ENCODE measurements around the gene NACAD. TPM values are rescaled to one million over a fixed set of nuclear protein-coding genes. Genes with fewer than 3 reads are reported as not detected.
"Not testable (repeated sequence)": the region's sequence is repeated elsewhere in the genome, so short reads cannot be mapped to it uniquely, and the experiment has no call there.

The NACAD gene
- total RNA-seq, 1 donor from 2014 or later, result 0.33 TPM

- no peak for TF ChIP-seq CTCF (IDR thresholded peaks at IDR 0.05)
- Mint-ChIP-seq H3K27me3 (no peaks in the 10 kb centered on the region), H3K9me3 (no peaks in the 10 kb centered on the region), H3K4me3 (peak overlapping the region; percentile 21), H3K36me3 (ENCODE audit: low read depth) (peaks cover 61% of the 10 kb centered on the region), H3K4me1 (peaks cover 58% of the 10 kb centered on the region), H3K27ac (peak overlapping the region; percentile 79)
- POLR2A ChIA-PET, result interaction anchor here (0.8 to 1.7 kb wide), 4 partner anchors 26 to 50 kb away, joined by 4 to 6 read pairs (median 4); no protein-coding TSS in a partner anchor
- intact Hi-C loops (cut with micrococcal nuclease), result loop anchor here (1.0 kb wide), 1 partner anchor 9 kb away; no protein-coding TSS in a partner anchor
- CTCF ChIA-PET, result interaction anchor here (2.5 kb wide), 1 partner anchor 62 kb away, joined by 11 read pairs; no protein-coding TSS in a partner anchor
- ATAC-seq (ENCODE audit: low read depth), result no peak
- DNase-seq, result no peak
These were observed 52.9 kb downstream of the NACAD start for GRCh38 chr7:45035893-45036292.

GRCh38 chr7:45035371-45035770 is 53.4 kb downstream of the NACAD start:
- peaks cover 56% of the 10 kb centered on the region for H3K36me3 Mint-ChIP-seq (ENCODE audit: low read depth)
- ChIA-PET CTCF (interaction anchor here (2.5 kb wide), 1 partner anchor 62 kb away, joined by 11 read pairs; no protein-coding TSS in a partner anchor), POLR2A (interaction anchor here (1.0 to 2.3 kb wide), 3 partner anchors 34 to 49 kb away, joined by 4 to 14 read pairs (median 4); partner anchors contain the start of gene CCM2)
- H3K27ac Mint-ChIP-seq, result peak overlapping the region; percentile 41
- H3K4me1 Mint-ChIP-seq, result peaks cover 58% of the 10 kb centered on the region
- intact Hi-C loops (cut with micrococcal nuclease), result no loop called here
- no peaks in the 10 kb centered on the region for H3K9me3 Mint-ChIP-seq
- no peaks in the 10 kb centered on the region for H3K27me3 Mint-ChIP-seq
- no peak overlapping the region for H3K4me3 Mint-ChIP-seq
- ATAC-seq (ENCODE audit: low read depth) (no peak), DNase-seq (no peak)
- TF ChIP-seq CTCF (IDR thresholded peaks at IDR 0.05), result no peak

GRCh38 chr7:45034710-45035109 is 54.1 kb downstream of the NACAD start:
- DNase-seq; H3K9me3 Mint-ChIP-seq; H3K27me3 Mint-ChIP-seq; ATAC-seq (ENCODE audit: low read depth); H3K27ac Mint-ChIP-seq; H3K4me3 Mint-ChIP-seq; intact Hi-C loops (cut with micrococcal nuclease): not testable (repeated sequence)
- CTCF ChIA-PET, result interaction anchor here (2.5 kb wide), 1 partner anchor 61 kb away, joined by 11 read pairs; no protein-coding TSS in a partner anchor
- Mint-ChIP-seq H3K4me1 (peaks cover 65% of the 10 kb centered on the region), H3K36me3 (ENCODE audit: low read depth) (peaks cover 56% of the 10 kb centered on the region)
- POLR2A ChIA-PET, result interaction anchor here (0.7 to 2.3 kb wide), 2 partner anchors 34 to 59 kb away, joined by 3 to 14 read pairs; partner anchors contain the start of gene CCM2

- H3K4me1 Mint-ChIP-seq, result peaks cover 73% of the 10 kb centered on the region
These were observed 54.9 kb downstream of the NACAD start for GRCh38 chr7:45033931-45034290.

GRCh38 chr7:45033261-45033930 is 55.4 kb downstream of the NACAD start:
- no peak for TF ChIP-seq CTCF (IDR thresholded peaks at IDR 0.05)
- Mint-ChIP-seq H3K27ac (peak overlapping the region; percentile 71), H3K4me3 (no peak overlapping the region), H3K4me1 (peaks cover 78% of the 10 kb centered on the region), H3K27me3 (no peaks in the 10 kb centered on the region), H3K36me3 (ENCODE audit: low read depth) (peaks cover 49% of the 10 kb centered on the region), H3K9me3 (no peaks in the 10 kb centered on the region)
- no peak for DNase-seq
- ATAC-seq (ENCODE audit: low read depth), result no peak
- POLR2A ChIA-PET, result interaction anchor here (1.0 to 2.3 kb wide), 2 partner anchors 32 to 48 kb away, joined by 4 to 14 read pairs; partner anchors contain the start of gene CCM2
- CTCF ChIA-PET, result interaction anchor here (1.2 to 1.3 kb wide), 2 partner anchors 31 to 60 kb away, joined by 3 to 4 read pairs; no protein-coding TSS in a partner anchor
- intact Hi-C loops (cut with micrococcal nuclease), result no loop called here

More at GRCh38 chr7:45033931-45034290, 54.9 kb downstream of the NACAD start:
- POLR2A ChIA-PET, result interaction anchor here (0.7 to 2.3 kb wide), 2 partner anchors 33 to 58 kb away, joined by 3 to 14 read pairs; partner anchors contain the start of gene CCM2
- TF ChIP-seq CTCF (IDR thresholded peaks at IDR 0.05), result no peak
- ATAC-seq (ENCODE audit: low read depth) (no peak), DNase-seq (no peak)
- H3K27ac Mint-ChIP-seq, result peak overlapping the region; percentile 71
- no peaks in the 10 kb centered on the region for H3K27me3 Mint-ChIP-seq
- no peaks in the 10 kb centered on the region for H3K9me3 Mint-ChIP-seq
- H3K36me3 Mint-ChIP-seq (ENCODE audit: low read depth), result peaks cover 54% of the 10 kb centered on the region
- no peak overlapping the region for H3K4me3 Mint-ChIP-seq
- intact Hi-C loops (cut with micrococcal nuclease), result no loop called here
- CTCF ChIA-PET, result interaction anchor here (1.2 kb wide), 1 partner anchor 61 kb away, joined by 3 read pairs; no protein-coding TSS in a partner anchor
